GM23338 (cell line): Measurements from ENCODE around the gene STAB2.

Experiments
- CREB1 ChIP-seq: fragments of 250-450 bp; sonication (Bioruptor Pico); IDR thresholded peaks from 2 replicates; pipeline ENCODE4 v1.5.0; 2020; ENCODE audit warnings: low read depth, mild to moderate bottlenecking, moderate library complexity
- EZH2 ChIP-seq: fragments of 200-600 bp; sonication (generic); IDR thresholded peaks from one replicate; pipeline ENCODE4 v1.8.0; 2017; ENCODE audit warnings: antibody characterized with exemption, mild to moderate bottlenecking, low read depth; ENCODE audit not compliant: unreplicated experiment
- EZH2phosphoT487 ChIP-seq: fragments of 200-600 bp; sonication (generic); IDR thresholded peaks from one replicate; pipeline ENCODE4 v1.8.1; 2018; ENCODE audit warnings: antibody characterized with exemption; ENCODE audit not compliant: unreplicated experiment
- NANOG ChIP-seq: IDR thresholded peaks from 2 replicates; pipeline ENCODE4 v1.6.1; 2016; ENCODE audit warnings: antibody characterized with exemption, borderline replicate concordance
- POLR2AphosphoS5 ChIP-seq: IDR thresholded peaks from 2 replicates; pipeline ENCODE4 v1.6.1; 2016; ENCODE audit warnings: antibody characterized with exemption, low read depth
- ZNF114 ChIP-seq: fragments of 250-450 bp; sonication (Bioruptor Pico); IDR thresholded peaks from 2 replicates; pipeline ENCODE4 v1.5.0; 2020; ENCODE audit warnings: mild to moderate bottlenecking, moderate library complexity
- ZNF331 ChIP-seq: fragments of 250-450 bp; sonication (Bioruptor Pico); IDR thresholded peaks from 2 replicates; pipeline ENCODE4 v1.5.0; 2020; ENCODE audit warnings: low read depth, mild to moderate bottlenecking, moderate library complexity
- TF ChIP-seq, protein P1 (sequence below), 2 experiments: fragments of 200-600 bp in 1 of 2; sonication (generic) in 1 of 2; conservative IDR thresholded peaks; 2 replicates each; pipeline versions ENCODE4 v1.5.1 to v1.6.1; 2016 to 2017; ENCODE audit warnings: antibody characterized with exemption in 2 of 2, low read depth in 2 of 2, mild to moderate bottlenecking in 2 of 2, moderate library complexity in 1 of 2
- TF ChIP-seq, protein P2 (sequence below): IDR thresholded peaks from one replicate; pipeline ENCODE4 v1.6.1; 2018; ENCODE audit warnings: antibody characterized with exemption; ENCODE audit not compliant: unreplicated experiment
- TF ChIP-seq, protein P3 (sequence below): fragments of 250-450 bp; sonication (Bioruptor Pico); IDR thresholded peaks from 2 replicates; pipeline ENCODE4 v1.5.0; 2020; ENCODE audit warnings: mild to moderate bottlenecking, moderate library complexity

DNA sequence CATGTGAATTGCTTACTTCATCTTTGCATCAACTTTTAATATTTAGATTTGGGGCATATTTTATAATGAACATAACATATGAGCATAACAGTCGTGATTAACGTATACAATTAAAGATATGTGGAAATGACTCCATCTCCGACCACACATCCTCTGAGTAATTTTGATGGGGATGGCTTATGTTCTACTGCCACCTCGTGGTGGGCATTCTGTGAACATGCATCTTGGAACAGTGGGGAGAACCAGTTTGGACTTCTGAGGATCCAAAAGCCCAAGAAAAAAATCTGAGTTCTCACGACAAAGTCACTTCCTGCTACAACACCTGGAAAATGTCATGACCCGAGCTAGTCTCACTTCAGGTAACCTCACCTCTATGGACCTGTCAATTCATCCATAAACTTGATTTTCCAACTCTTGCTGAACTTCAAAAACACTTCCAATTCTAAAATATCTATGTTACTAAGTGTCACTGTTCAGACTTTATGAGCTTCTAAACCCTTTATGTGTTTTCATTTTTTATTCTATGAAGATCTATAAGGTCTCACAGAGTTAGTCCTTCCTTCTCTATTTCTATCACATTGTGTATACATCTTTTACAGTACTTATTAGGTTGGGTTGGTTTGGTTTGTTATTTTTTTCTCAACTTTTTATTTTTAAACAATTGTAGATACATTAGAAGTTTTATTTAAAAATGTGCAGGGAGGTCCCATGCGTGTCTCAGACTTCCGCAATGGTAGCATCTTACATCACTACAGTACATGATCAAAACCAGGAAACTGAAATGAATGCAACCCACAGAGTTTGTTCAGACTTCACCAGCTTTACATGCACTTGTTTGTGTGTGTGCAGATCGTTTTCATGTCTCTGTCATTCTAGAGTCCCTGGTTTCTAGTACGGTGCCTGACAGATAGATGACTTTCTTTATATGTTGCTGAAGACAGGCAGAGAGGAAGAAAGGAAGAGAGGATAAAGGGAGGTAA is 38.2 kb upstream of the STAB2 start:
- TF ChIP-seq, protein P1, sequence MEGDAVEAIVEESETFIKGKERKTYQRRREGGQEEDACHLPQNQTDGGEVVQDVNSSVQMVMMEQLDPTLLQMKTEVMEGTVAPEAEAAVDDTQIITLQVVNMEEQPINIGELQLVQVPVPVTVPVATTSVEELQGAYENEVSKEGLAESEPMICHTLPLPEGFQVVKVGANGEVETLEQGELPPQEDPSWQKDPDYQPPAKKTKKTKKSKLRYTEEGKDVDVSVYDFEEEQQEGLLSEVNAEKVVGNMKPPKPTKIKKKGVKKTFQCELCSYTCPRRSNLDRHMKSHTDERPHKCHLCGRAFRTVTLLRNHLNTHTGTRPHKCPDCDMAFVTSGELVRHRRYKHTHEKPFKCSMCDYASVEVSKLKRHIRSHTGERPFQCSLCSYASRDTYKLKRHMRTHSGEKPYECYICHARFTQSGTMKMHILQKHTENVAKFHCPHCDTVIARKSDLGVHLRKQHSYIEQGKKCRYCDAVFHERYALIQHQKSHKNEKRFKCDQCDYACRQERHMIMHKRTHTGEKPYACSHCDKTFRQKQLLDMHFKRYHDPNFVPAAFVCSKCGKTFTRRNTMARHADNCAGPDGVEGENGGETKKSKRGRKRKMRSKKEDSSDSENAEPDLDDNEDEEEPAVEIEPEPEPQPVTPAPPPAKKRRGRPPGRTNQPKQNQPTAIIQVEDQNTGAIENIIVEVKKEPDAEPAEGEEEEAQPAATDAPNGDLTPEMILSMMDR (conservative IDR thresholded peaks at IDR 0.05; ENCODE audit: low read depth in 2 of 2): peak; percentile 92 to 95
- TF ChIP-seq ZNF331 (CRISPR knock-in tag): no peak
- no peak for TF ChIP-seq NANOG
- no peak for TF ChIP-seq POLR2AphosphoS5
- no peak for TF ChIP-seq CREB1
- TF ChIP-seq EZH2: no peak
- no peak for TF ChIP-seq EZH2phosphoT487
- TF ChIP-seq, protein P2, sequence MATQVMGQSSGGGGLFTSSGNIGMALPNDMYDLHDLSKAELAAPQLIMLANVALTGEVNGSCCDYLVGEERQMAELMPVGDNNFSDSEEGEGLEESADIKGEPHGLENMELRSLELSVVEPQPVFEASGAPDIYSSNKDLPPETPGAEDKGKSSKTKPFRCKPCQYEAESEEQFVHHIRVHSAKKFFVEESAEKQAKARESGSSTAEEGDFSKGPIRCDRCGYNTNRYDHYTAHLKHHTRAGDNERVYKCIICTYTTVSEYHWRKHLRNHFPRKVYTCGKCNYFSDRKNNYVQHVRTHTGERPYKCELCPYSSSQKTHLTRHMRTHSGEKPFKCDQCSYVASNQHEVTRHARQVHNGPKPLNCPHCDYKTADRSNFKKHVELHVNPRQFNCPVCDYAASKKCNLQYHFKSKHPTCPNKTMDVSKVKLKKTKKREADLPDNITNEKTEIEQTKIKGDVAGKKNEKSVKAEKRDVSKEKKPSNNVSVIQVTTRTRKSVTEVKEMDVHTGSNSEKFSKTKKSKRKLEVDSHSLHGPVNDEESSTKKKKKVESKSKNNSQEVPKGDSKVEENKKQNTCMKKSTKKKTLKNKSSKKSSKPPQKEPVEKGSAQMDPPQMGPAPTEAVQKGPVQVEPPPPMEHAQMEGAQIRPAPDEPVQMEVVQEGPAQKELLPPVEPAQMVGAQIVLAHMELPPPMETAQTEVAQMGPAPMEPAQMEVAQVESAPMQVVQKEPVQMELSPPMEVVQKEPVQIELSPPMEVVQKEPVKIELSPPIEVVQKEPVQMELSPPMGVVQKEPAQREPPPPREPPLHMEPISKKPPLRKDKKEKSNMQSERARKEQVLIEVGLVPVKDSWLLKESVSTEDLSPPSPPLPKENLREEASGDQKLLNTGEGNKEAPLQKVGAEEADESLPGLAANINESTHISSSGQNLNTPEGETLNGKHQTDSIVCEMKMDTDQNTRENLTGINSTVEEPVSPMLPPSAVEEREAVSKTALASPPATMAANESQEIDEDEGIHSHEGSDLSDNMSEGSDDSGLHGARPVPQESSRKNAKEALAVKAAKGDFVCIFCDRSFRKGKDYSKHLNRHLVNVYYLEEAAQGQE: no peak
- TF ChIP-seq ZNF114: no peak
- TF ChIP-seq, protein P3, sequence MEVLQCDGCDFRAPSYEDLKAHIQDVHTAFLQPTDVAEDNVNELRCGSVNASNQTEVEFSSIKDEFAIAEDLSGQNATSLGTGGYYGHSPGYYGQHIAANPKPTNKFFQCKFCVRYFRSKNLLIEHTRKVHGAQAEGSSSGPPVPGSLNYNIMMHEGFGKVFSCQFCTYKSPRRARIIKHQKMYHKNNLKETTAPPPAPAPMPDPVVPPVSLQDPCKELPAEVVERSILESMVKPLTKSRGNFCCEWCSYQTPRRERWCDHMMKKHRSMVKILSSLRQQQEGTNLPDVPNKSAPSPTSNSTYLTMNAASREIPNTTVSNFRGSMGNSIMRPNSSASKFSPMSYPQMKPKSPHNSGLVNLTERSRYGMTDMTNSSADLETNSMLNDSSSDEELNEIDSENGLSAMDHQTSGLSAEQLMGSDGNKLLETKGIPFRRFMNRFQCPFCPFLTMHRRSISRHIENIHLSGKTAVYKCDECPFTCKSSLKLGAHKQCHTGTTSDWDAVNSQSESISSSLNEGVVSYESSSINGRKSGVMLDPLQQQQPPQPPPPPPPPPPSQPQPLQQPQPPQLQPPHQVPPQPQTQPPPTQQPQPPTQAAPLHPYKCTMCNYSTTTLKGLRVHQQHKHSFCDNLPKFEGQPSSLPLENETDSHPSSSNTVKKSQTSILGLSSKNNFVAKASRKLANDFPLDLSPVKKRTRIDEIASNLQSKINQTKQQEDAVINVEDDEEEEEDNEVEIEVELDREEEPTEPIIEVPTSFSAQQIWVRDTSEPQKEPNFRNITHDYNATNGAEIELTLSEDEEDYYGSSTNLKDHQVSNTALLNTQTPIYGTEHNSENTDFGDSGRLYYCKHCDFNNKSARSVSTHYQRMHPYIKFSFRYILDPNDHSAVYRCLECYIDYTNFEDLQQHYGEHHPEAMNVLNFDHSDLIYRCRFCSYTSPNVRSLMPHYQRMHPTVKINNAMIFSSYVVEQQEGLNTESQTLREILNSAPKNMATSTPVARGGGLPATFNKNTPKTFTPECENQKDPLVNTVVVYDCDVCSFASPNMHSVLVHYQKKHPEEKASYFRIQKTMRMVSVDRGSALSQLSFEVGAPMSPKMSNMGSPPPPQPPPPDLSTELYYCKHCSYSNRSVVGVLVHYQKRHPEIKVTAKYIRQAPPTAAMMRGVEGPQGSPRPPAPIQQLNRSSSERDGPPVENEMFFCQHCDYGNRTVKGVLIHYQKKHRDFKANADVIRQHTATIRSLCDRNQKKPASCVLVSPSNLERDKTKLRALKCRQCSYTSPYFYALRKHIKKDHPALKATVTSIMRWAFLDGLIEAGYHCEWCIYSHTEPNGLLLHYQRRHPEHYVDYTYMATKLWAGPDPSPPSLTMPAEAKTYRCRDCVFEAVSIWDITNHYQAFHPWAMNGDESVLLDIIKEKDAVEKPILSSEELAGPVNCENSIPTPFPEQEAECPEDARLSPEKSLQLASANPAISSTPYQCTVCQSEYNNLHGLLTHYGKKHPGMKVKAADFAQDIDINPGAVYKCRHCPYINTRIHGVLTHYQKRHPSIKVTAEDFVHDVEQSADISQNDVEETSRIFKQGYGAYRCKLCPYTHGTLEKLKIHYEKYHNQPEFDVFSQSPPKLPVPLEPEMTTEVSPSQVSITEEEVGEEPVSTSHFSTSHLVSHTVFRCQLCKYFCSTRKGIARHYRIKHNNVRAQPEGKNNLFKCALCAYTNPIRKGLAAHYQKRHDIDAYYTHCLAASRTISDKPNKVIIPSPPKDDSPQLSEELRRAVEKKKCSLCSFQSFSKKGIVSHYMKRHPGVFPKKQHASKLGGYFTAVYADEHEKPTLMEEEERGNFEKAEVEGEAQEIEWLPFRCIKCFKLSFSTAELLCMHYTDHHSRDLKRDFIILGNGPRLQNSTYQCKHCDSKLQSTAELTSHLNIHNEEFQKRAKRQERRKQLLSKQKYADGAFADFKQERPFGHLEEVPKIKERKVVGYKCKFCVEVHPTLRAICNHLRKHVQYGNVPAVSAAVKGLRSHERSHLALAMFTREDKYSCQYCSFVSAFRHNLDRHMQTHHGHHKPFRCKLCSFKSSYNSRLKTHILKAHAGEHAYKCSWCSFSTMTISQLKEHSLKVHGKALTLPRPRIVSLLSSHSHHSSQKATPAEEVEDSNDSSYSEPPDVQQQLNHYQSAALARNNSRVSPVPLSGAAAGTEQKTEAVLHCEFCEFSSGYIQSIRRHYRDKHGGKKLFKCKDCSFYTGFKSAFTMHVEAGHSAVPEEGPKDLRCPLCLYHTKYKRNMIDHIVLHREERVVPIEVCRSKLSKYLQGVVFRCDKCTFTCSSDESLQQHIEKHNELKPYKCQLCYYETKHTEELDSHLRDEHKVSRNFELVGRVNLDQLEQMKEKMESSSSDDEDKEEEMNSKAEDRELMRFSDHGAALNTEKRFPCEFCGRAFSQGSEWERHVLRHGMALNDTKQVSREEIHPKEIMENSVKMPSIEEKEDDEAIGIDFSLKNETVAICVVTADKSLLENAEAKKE (CRISPR knock-in tag): no peak
